ENCODE results near the gene C11orf54. TPM values are rescaled to one million over a fixed set of nuclear protein-coding genes. Genes with fewer than 3 reads are reported as not detected.

C11orf54 gene
- total and polyA plus RNA-seq, 2 donors (not counting 3 experiments of a cell fraction or from before 2014, with no cell fraction given), result 4.2 to 18.7 TPM

DNA sequence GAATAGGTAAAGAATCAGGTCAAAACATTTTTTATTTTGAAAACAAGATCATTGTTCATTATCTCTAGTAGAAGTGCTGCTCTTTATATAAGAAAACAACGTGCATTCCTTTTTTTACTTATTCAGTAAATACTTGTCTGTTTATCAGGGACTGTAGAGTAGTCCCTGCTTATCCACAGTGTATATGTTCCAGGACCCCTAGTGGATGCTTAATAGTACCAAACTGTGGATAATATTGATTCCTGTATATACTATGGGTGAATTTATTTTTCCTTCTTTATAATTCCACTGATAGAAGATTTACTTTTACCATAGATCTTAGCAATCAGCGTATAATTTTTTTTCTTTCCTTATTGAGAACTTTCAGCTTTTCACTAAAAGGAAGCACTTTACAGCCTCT lies 47.4 kb upstream of the C11orf54 start:
- H2AFZ ChIP-seq (ENCODE audit: low read depth, low read length), result no peak overlapping the region
- no peaks in the 10 kb centered on the region for H3K9me1 ChIP-seq (replicated peaks; ENCODE audit: control insufficient read depth, extremely low read depth, insufficient read depth, low read length)
- H3K4me2 ChIP-seq (ENCODE audit: insufficient read depth, low read length), result no peak overlapping the region
- intact Hi-C loops (cut with micrococcal nuclease), result no loop called here
- no peaks in the 10 kb centered on the region for H3K27me3 ChIP-seq (ENCODE audit: control insufficient read depth in 2 of 2, insufficient read depth in 2 of 2, low read length in 2 of 2)
- no peak overlapping the region for H3K9ac ChIP-seq (replicated peaks; ENCODE audit: extremely low read depth, insufficient read depth, low read length)
- H3K4me3 ChIP-seq (replicated peaks in 1 of 3; ENCODE audit: insufficient read depth in 1 of 3, low read depth in 1 of 3, low read length in 3 of 3), result no peak overlapping the region
- H3K36me3 ChIP-seq (ENCODE audit: control insufficient read depth in 2 of 2, extremely low read depth in 1 of 2, insufficient read depth in 2 of 2, low read length in 2 of 2), result peaks cover 12 to 28% of the 10 kb centered on the region in 2 experiments
- H3K9me3 ChIP-seq (replicated peaks; ENCODE audit: control insufficient read depth, insufficient read depth, low read length), result no peaks in the 10 kb centered on the region
- DNase-seq (ENCODE audit: low read depth, low spot score), result no peak
- H3K79me2 ChIP-seq (ENCODE audit: control insufficient read depth, insufficient read depth, low read length), result no peaks in the 10 kb centered on the region
- TF ChIP-seq FOS (IDR thresholded peaks at IDR 0.05; ENCODE audit: borderline replicate concordance, insufficient read depth, low read length) (no peak), POLR2AphosphoS5 (IDR thresholded peaks at IDR 0.05; ENCODE audit: insufficient read depth, low read depth, low read length) (no peak), JUN (IDR thresholded peaks at IDR 0.05; ENCODE audit: borderline replicate concordance, insufficient read depth, insufficient read length, low read depth) (no peak), EZH2 (IDR thresholded peaks at IDR 0.05; ENCODE audit: borderline replicate concordance, low read depth, low read length, severe bottlenecking) (no peak), GATA2 (IDR thresholded peaks at IDR 0.05; ENCODE audit: insufficient read depth, insufficient read length, low read depth, low read length) (no peak), MYC (IDR thresholded peaks at IDR 0.05; ENCODE audit: low read depth, low read length) (no peak), POLR2A (IDR thresholded peaks at IDR 0.05; ENCODE audit: low read depth, low read length) (no peak)
- TF ChIP-seq, protein P1, sequence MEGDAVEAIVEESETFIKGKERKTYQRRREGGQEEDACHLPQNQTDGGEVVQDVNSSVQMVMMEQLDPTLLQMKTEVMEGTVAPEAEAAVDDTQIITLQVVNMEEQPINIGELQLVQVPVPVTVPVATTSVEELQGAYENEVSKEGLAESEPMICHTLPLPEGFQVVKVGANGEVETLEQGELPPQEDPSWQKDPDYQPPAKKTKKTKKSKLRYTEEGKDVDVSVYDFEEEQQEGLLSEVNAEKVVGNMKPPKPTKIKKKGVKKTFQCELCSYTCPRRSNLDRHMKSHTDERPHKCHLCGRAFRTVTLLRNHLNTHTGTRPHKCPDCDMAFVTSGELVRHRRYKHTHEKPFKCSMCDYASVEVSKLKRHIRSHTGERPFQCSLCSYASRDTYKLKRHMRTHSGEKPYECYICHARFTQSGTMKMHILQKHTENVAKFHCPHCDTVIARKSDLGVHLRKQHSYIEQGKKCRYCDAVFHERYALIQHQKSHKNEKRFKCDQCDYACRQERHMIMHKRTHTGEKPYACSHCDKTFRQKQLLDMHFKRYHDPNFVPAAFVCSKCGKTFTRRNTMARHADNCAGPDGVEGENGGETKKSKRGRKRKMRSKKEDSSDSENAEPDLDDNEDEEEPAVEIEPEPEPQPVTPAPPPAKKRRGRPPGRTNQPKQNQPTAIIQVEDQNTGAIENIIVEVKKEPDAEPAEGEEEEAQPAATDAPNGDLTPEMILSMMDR (IDR thresholded peaks at IDR 0.05; ENCODE audit: extremely low read depth in 1 of 2, insufficient read depth in 1 of 2, low read depth in 1 of 2, low read length in 2 of 2), result no peak
- TF ChIP-seq, protein P2, sequence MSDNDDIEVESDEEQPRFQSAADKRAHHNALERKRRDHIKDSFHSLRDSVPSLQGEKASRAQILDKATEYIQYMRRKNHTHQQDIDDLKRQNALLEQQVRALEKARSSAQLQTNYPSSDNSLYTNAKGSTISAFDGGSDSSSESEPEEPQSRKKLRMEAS (IDR thresholded peaks at IDR 0.05; ENCODE audit: insufficient read depth, insufficient read length), result no peak
- no peak overlapping the region for H3K27ac ChIP-seq (ENCODE audit: insufficient read depth, low read depth, low read length)
- FAIRE-seq, result no peak
- no peaks in the 10 kb centered on the region for H3K4me1 ChIP-seq (ENCODE audit: control insufficient read depth, extremely low read depth, insufficient read depth, low read length)
- no TSS peak for BruUV-seq (replicated peaks)
- ChIA-PET CTCF (no interaction called here), POLR2A (no interaction called here)
- no peaks in the 10 kb centered on the region for H4K20me1 ChIP-seq (replicated peaks; ENCODE audit: control insufficient read depth, extremely low read depth, insufficient read depth, low read length)
- dilution Hi-C loops (cut with MboI; ENCODE audit: extremely low pct_ligation_motif_present, low sequenced_read_pairs), result no loop called here
